Endothelial cell of umbilical vein (primary cell): Measurements from ENCODE around the gene RIOK3. TPM values are rescaled to one million over a fixed set of nuclear protein-coding genes. Genes with fewer than 3 reads are reported as not detected.

Source experiments
- BruUV-seq: library from RNA; stranded (reverse); fragments of 400-500 nt; replicated peaks from 2 replicates; lab custom pipeline; 2021; lab: Mats Ljungman, UMichigan
- CTCF ChIA-PET: fragments of 300-600, 350-600 bp; sonication (Branson Sonifier 250); formaldehyde crosslinking; loops from one replicate; lab custom pipeline; 2021; ENCODE audit warnings: antibody characterized with exemption, inconsistent platforms; lab: Charles Lee
- POLR2A ChIA-PET: fragments of 300-600, 350-600 bp; sonication (Branson Sonifier 250); formaldehyde crosslinking; loops from one replicate; lab custom pipeline; 2021; ENCODE audit warnings: antibody characterized with exemption, inconsistent platforms; lab: Charles Lee
- DNase-seq: peaks from one replicate; pipeline ENCODE4 v3.0.0-alpha.2; 2011; ENCODE audit warnings: low read depth, low spot score
- FAIRE-seq: peaks from 2 replicates; lab custom pipeline; 2011; peaks lifted over from hg19 to GRCh38; lab: Jason Lieb, UNC
- H2AFZ ChIP-seq: 2 replicates; pipeline ENCODE4 v1.6.0; 2012; ENCODE audit warnings: low read depth, low read length, control low read depth, inconsistent platforms
- H3K27ac ChIP-seq: 2 replicates; pipeline ENCODE4 v1.5.1; 2011; ENCODE audit warnings: low read depth, mild to moderate bottlenecking, control low read depth, low read length, moderate library complexity; ENCODE audit not compliant: insufficient read depth
- H3K27me3 ChIP-seq, 2 experiments: 2 replicates each; pipeline versions ENCODE4 v1.6.0 to v1.6.1; 2011; ENCODE audit warnings: low read length in 2 of 2, mixed read lengths in 1 of 2; ENCODE audit not compliant: control insufficient read depth in 2 of 2, insufficient read depth in 2 of 2
- H3K36me3 ChIP-seq, 2 experiments: 2 replicates in 1 of 2; 3 replicates in 1 of 2; pipeline ENCODE4 v1.5.1; 2011; ENCODE audit warnings: low read length in 2 of 2, mild to moderate bottlenecking in 1 of 2, moderate library complexity in 1 of 2; ENCODE audit not compliant: control insufficient read depth in 2 of 2, insufficient read depth in 2 of 2; ENCODE audit errors: extremely low read depth in 1 of 2
- H3K4me1 ChIP-seq: 3 replicates; pipeline ENCODE4 v1.5.1; 2011; ENCODE audit warnings: mild to moderate bottlenecking, low read length; ENCODE audit not compliant: control insufficient read depth, insufficient read depth; ENCODE audit errors: extremely low read depth
- H3K4me2 ChIP-seq: 2 replicates; pipeline ENCODE4 v1.6.1; 2011; ENCODE audit warnings: low read length, control low read depth, mixed read lengths; ENCODE audit not compliant: insufficient read depth
- H3K4me3 ChIP-seq, 3 experiments: fragments of 200-600 bp in 1 of 3; sonication (generic), shearing (Covaris generic) in 1 of 3; replicated peaks in 1 of 3; 2 replicates each; pipeline ENCODE4 v1.5.1; 2011 to 2016; ENCODE audit warnings: control low read depth in 3 of 3, low read length in 3 of 3, mild to moderate bottlenecking in 2 of 3, inconsistent platforms in 1 of 3, low read depth in 1 of 3, moderate library complexity in 1 of 3; ENCODE audit not compliant: insufficient read depth in 1 of 3
- H3K79me2 ChIP-seq: 2 replicates; pipeline ENCODE4 v1.6.0; 2012; ENCODE audit warnings: low read length, inconsistent platforms; ENCODE audit not compliant: control insufficient read depth, insufficient read depth
- H3K9ac ChIP-seq: replicated peaks from 2 replicates; pipeline ENCODE3; 2011; ENCODE audit warnings: low read length, control low read depth; ENCODE audit not compliant: insufficient read depth; ENCODE audit errors: extremely low read depth
- H3K9me1 ChIP-seq: replicated peaks from 3 replicates; pipeline ENCODE4 v1.6.0; 2011; ENCODE audit warnings: mild to moderate bottlenecking, low read length; ENCODE audit not compliant: control insufficient read depth, insufficient read depth; ENCODE audit errors: extremely low read depth
- H3K9me3 ChIP-seq: replicated peaks from 2 replicates; pipeline ENCODE4 v1.5.1; 2012; ENCODE audit warnings: low read length, inconsistent platforms; ENCODE audit not compliant: control insufficient read depth, insufficient read depth
- H4K20me1 ChIP-seq: replicated peaks from 2 replicates; pipeline ENCODE3; 2011; ENCODE audit warnings: mild to moderate bottlenecking, low read length; ENCODE audit not compliant: control insufficient read depth, insufficient read depth; ENCODE audit errors: extremely low read depth
- CTCF ChIP-seq, 2 donors: IDR thresholded peaks; 1 replicate in 1 of 2; 2 replicates in 1 of 2; pipeline ENCODE4 v1.5.1; 2011; ENCODE audit warnings: low read length in 2 of 2, mild to moderate bottlenecking in 2 of 2, moderate library complexity in 2 of 2, control low read depth in 1 of 2, inconsistent platforms in 1 of 2, low read depth in 1 of 2; ENCODE audit not compliant: insufficient read depth in 1 of 2; ENCODE audit errors: extremely low read depth in 1 of 2
- EZH2 ChIP-seq: IDR thresholded peaks from 2 replicates; pipeline ENCODE4 v1.6.1; 2012; ENCODE audit warnings: borderline replicate concordance, low read depth, mild to moderate bottlenecking, moderate library complexity, low read length, inconsistent platforms; ENCODE audit not compliant: severe bottlenecking
- FOS ChIP-seq: IDR thresholded peaks from 2 replicates; pipeline ENCODE4 v1.6.1; 2011; ENCODE audit warnings: mild to moderate bottlenecking, low read length, moderate library complexity, borderline replicate concordance; ENCODE audit not compliant: insufficient read depth
- GATA2 ChIP-seq: IDR thresholded peaks from 2 replicates; pipeline ENCODE4 v1.7.0; 2011; ENCODE audit warnings: low read depth, mild to moderate bottlenecking, moderate library complexity, mixed read lengths, low read length; ENCODE audit not compliant: insufficient read length, insufficient read depth
- JUN ChIP-seq: IDR thresholded peaks from 2 replicates; pipeline ENCODE4 v1.6.1; 2011; ENCODE audit warnings: borderline replicate concordance, low read depth; ENCODE audit not compliant: insufficient read length, insufficient read depth
- MYC ChIP-seq: IDR thresholded peaks from one replicate; pipeline ENCODE4 v1.6.1; 2011; ENCODE audit warnings: mild to moderate bottlenecking, low read depth, low read length
- POLR2A ChIP-seq: IDR thresholded peaks from 2 replicates; pipeline ENCODE4 v1.6.1; 2012; ENCODE audit warnings: low read depth, mild to moderate bottlenecking, control low read depth, low read length
- POLR2AphosphoS5 ChIP-seq: IDR thresholded peaks from 2 replicates; pipeline ENCODE4 v1.6.1; 2012; ENCODE audit warnings: low read depth, mild to moderate bottlenecking, control low read depth, low read length, moderate library complexity; ENCODE audit not compliant: insufficient read depth
- dilution Hi-C: fragments of 300-500 bp; cut with MboI; formaldehyde crosslinking; loops from one replicate; pipeline ENCODE4 v1.15.0; 2019; ENCODE audit warnings: low sequenced_read_pairs; ENCODE audit not compliant: extremely low pct_ligation_motif_present
- intact Hi-C: fragments of 100-400 bp; cut with micrococcal nuclease; formaldehyde crosslinking; loops from one replicate; pipeline ENCODE4 v1.10.0; 2022
- polyA plus RNA-seq, 4 experiments: library from polyadenylated mRNA; depleted of rRNA in 3 of 4; stranded (reverse) in 3 of 4; unstranded in 1 of 4; fragments of >200 nt; gene quantifications; 2 replicates each; pipeline versions ENCODE4 v1.2.1 to v1.2.3, GENCODE V29; 2011 to 2012; ENCODE audit warnings: missing spikeins in 1 of 4
- total RNA-seq: library from RNA; stranded (reverse); gene quantifications from 2 replicates; pipeline ENCODE4 v1.2.3, GENCODE V29; 2021
- TF ChIP-seq, protein P1 (sequence below): IDR thresholded peaks from 2 replicates; pipeline ENCODE4 v1.6.1; 2011; ENCODE audit not compliant: insufficient read depth, insufficient read length

Gene RIOK3
- total and polyA plus RNA-seq, 2 donors (not counting 3 experiments of a cell fraction or from before 2014, with no cell fraction given): 14.8 to 50.7 TPM

GRCh38 chr18:23529604-23530003, 76.5 kb downstream of the RIOK3 start:
- no peak overlapping the region for H3K4me2 ChIP-seq
- no peaks in the 10 kb centered on the region for H3K27me3 ChIP-seq
- POLR2A ChIA-PET: no interaction called here
- intact Hi-C loops (no loop called here), dilution Hi-C loops (no loop called here)
- no peak overlapping the region for H3K9ac ChIP-seq
- no TSS peak for BruUV-seq
- DNase-seq (peak; percentile 28), FAIRE-seq (peak; percentile 78)
- H3K4me3 ChIP-seq: no peak overlapping the region
- no peaks in the 10 kb centered on the region for H4K20me1 ChIP-seq
- H3K79me2 ChIP-seq: no peaks in the 10 kb centered on the region
- peaks cover 8% of the 10 kb centered on the region for H3K4me1 ChIP-seq
- H3K27ac ChIP-seq: no peak overlapping the region
- no peaks in the 10 kb centered on the region for H3K9me3 ChIP-seq
- H2AFZ ChIP-seq: no peak overlapping the region
- TF ChIP-seq JUN (peak; percentile 57), POLR2A (no peak), GATA2 (no peak), MYC (no peak), CTCF (IDR thresholded peaks at IDR 0.05; ENCODE audit: extremely low read depth in 1 of 2, insufficient read depth in 1 of 2, low read depth in 1 of 2, low read length in 2 of 2) (no peak), POLR2AphosphoS5 (peak; percentile 27), EZH2 (no peak), FOS (peak; percentile 70)
- TF ChIP-seq, protein P1, sequence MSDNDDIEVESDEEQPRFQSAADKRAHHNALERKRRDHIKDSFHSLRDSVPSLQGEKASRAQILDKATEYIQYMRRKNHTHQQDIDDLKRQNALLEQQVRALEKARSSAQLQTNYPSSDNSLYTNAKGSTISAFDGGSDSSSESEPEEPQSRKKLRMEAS: no peak
- no peaks in the 10 kb centered on the region for H3K9me1 ChIP-seq
- CTCF ChIA-PET: interaction anchor here (0.9 kb wide), 1 partner anchor 173 kb away, joined by 3 read pairs; no protein-coding TSS in a partner anchor
- H3K36me3 ChIP-seq: peaks cover 29 to 36% of the 10 kb centered on the region in 2 experiments
